Suppressor macrophage (primary cell): ENCODE data around the gene NDUFS3.

Experiments
- DNase-seq, 4 experiments: peaks; one replicate each; pipeline ENCODE4 v3.0.0-alpha.2; 2020 to 2022

Gene NDUFS3

GRCh38 chr11:47591764-47592163 lies 12.9 kb downstream of the NDUFS3 start:
- DNase-seq: no peak

- DNase-seq: peak in 2 of 4 experiments; percentile 21 to 25
Measured at GRCh38 chr11:47592251-47592650, 13.4 kb downstream of the NDUFS3 start.

GRCh38 chr11:47592970-47593369 lies 14.1 kb downstream of the NDUFS3 start:
- no peak for DNase-seq

GRCh38 chr11:47593492-47593933 lies 14.6 kb downstream of the NDUFS3 start:
- no peak for DNase-seq

GRCh38 chr11:47593934-47594855 lies 15.3 kb downstream of the NDUFS3 start, which contains the start of gene C1QTNF4:
Gene C1QTNF4 (minus strand): TSS chr11:47594411. CDS start chr11:47590810, 3,601 bp downstream.
- DNase-seq: peak in 1 of 4 experiments; percentile 46

GRCh38 chr11:47595029-47595428 lies 16.2 kb downstream of the NDUFS3 start:
- no peak for DNase-seq

- no peak for DNase-seq
Measured at GRCh38 chr11:47595967-47596366, 17.1 kb downstream of the NDUFS3 start.

- no peak for DNase-seq
Measured at GRCh38 chr11:47599902-47600301, 21.0 kb downstream of the NDUFS3 start.

- no peak for DNase-seq
Measured at GRCh38 chr11:47603295-47603694, 24.4 kb downstream of the NDUFS3 start.

GRCh38 chr11:47605921-47606320 lies 27.0 kb downstream of the NDUFS3 start:
- no peak for DNase-seq

GRCh38 chr11:47606731-47607130 lies 27.9 kb downstream of the NDUFS3 start:
- no peak for DNase-seq

GRCh38 chr11:47607380-47607779 lies 28.5 kb downstream of the NDUFS3 start:
- DNase-seq: peak in 2 of 4 experiments; percentile 11 to 16

GRCh38 chr11:47609675-47610074 lies 30.8 kb downstream of the NDUFS3 start:
- no peak for DNase-seq

GRCh38 chr11:47611348-47611794 lies 32.5 kb downstream of the NDUFS3 start:
- peak; percentile 58 to 85 (median 74) for DNase-seq

GRCh38 chr11:47615249-47615648 lies 36.4 kb downstream of the NDUFS3 start:
- no peak for DNase-seq

- DNase-seq: peak; percentile 65 to 80 (median 72)
Measured at GRCh38 chr11:47616726-47617416, 38.0 kb downstream of the NDUFS3 start.

- DNase-seq: no peak
Measured at GRCh38 chr11:47617417-47617809, 38.5 kb downstream of the NDUFS3 start.

GRCh38 chr11:47620836-47621378 lies 42.0 kb downstream of the NDUFS3 start:
- DNase-seq: no peak

- no peak for DNase-seq
Measured at GRCh38 chr11:47626234-47626633, 47.4 kb downstream of the NDUFS3 start.

GRCh38 chr11:47628026-47628425 lies 49.2 kb downstream of the NDUFS3 start:
- no peak for DNase-seq

GRCh38 chr11:47631473-47631872 lies 52.6 kb downstream of the NDUFS3 start:
- DNase-seq: no peak
